Activated T-cell treated with anti-CD3 and anti-CD28 coated beads, Interleukin-2, amount 50 U/mL, for 72 hours (primary cell): ENCODE measurements around the gene SRSF8. TPM values are rescaled to one million over a fixed set of nuclear protein-coding genes. Genes with fewer than 3 reads are reported as not detected.

ENCODE experiments used
- ATAC-seq, 2 donors: fragments of 150-1000 bp; cut with Tn5 transposase; replicated peaks in 1 of 2; 2 replicates each; pipeline ENCODE4 v1.10.0; 2021; ENCODE audit warnings: moderate library complexity in 2 of 2, mild to moderate bottlenecking in 1 of 2
- DNase-seq, 2 donors: peaks; one replicate each; pipeline ENCODE4 v3.0.0; 2021 to 2022; ENCODE audit warnings: mixed read lengths in 1 of 2
- H3K27ac Mint-ChIP-seq: one replicate; pipeline ENCODE4 v1.8.0; 2022; ENCODE audit warnings: mild to moderate bottlenecking, moderate library complexity, mixed read lengths
- H3K27me3 Mint-ChIP-seq: one replicate; pipeline ENCODE4 v1.8.0; 2022; ENCODE audit warnings: low read depth, mixed read lengths
- H3K36me3 Mint-ChIP-seq, 2 donors: one replicate each; pipeline ENCODE4 v1.8.0; 2022; ENCODE audit warnings: mixed read lengths in 2 of 2, mild to moderate bottlenecking in 1 of 2; ENCODE audit not compliant: insufficient read depth in 2 of 2
- H3K4me1 Mint-ChIP-seq: one replicate; pipeline ENCODE4 v1.8.0; 2022; ENCODE audit warnings: low read depth, mixed read lengths
- H3K4me3 Mint-ChIP-seq, 2 donors: one replicate each; pipeline ENCODE4 v1.8.0; 2022; ENCODE audit warnings: mild to moderate bottlenecking in 2 of 2, mixed read lengths in 2 of 2, moderate library complexity in 2 of 2
- H3K9me3 Mint-ChIP-seq, 2 donors: one replicate each; pipeline ENCODE4 v1.8.0; 2022; ENCODE audit warnings: mixed read lengths in 2 of 2
- total RNA-seq, 2 donors: library from RNA; stranded (reverse); gene quantifications; one replicate each; pipeline ENCODE4 v1.2.3, GENCODE V29; 2022

Gene SRSF8
- total RNA-seq, 2 donors from 2014 or later: 37.9 to 43.7 TPM

GRCh38 chr11:95091663-95092180 is 25.0 kb downstream of the SRSF8 start:
- H3K4me3 Mint-ChIP-seq: peak overlapping the region; percentile 91
- H3K27me3 Mint-ChIP-seq: no peaks in the 10 kb centered on the region
- H3K4me1 Mint-ChIP-seq: peaks cover 78% of the 10 kb centered on the region
- no peak overlapping the region for H3K27ac Mint-ChIP-seq
- H3K9me3 Mint-ChIP-seq: no peaks in the 10 kb centered on the region
- peaks cover 0 to 4% of the 10 kb centered on the region in 2 donors for H3K36me3 Mint-ChIP-seq
- DNase-seq: no peak
- no peak for ATAC-seq

GRCh38 chr11:95092549-95093324 is 26.0 kb downstream of the SRSF8 start:
- Mint-ChIP-seq H3K36me3 (peaks cover 0 to 9% of the 10 kb centered on the region in 2 donors), H3K4me1 (peaks cover 87% of the 10 kb centered on the region), H3K4me3 (peak overlapping the region; percentile 59 to 91), H3K27me3 (no peaks in the 10 kb centered on the region), H3K9me3 (no peaks in the 10 kb centered on the region), H3K27ac (peak overlapping the region; percentile 18)
- DNase-seq (peak; percentile 45 to 51), ATAC-seq (peak in 1 of 2 donors; percentile 29)

GRCh38 chr11:95093548-95093947 is 26.8 kb downstream of the SRSF8 start:
- H3K27me3 Mint-ChIP-seq: no peaks in the 10 kb centered on the region
- peak overlapping the region; percentile 18 for H3K27ac Mint-ChIP-seq
- DNase-seq: no peak
- peaks cover 0 to 9% of the 10 kb centered on the region in 2 donors for H3K36me3 Mint-ChIP-seq
- H3K4me1 Mint-ChIP-seq: peaks cover 86% of the 10 kb centered on the region
- peak overlapping the region; percentile 59 to 70 for H3K4me3 Mint-ChIP-seq
- no peaks in the 10 kb centered on the region for H3K9me3 Mint-ChIP-seq
- ATAC-seq: no peak

GRCh38 chr11:95095858-95096587 is 29.3 kb downstream of the SRSF8 start:
- peak overlapping the region; percentile 81 for H3K27ac Mint-ChIP-seq
- H3K9me3 Mint-ChIP-seq: no peaks in the 10 kb centered on the region
- peaks cover 70% of the 10 kb centered on the region for H3K4me1 Mint-ChIP-seq
- H3K4me3 Mint-ChIP-seq: peak overlapping the region; percentile 38 to 61
- DNase-seq (no peak), ATAC-seq (peak; percentile 63)
- H3K27me3 Mint-ChIP-seq: no peaks in the 10 kb centered on the region
- H3K36me3 Mint-ChIP-seq: peaks cover 0 to 5% of the 10 kb centered on the region in 2 donors

- ATAC-seq (no peak), DNase-seq (no peak)
- H3K9me3 Mint-ChIP-seq: no peaks in the 10 kb centered on the region
- H3K27me3 Mint-ChIP-seq: no peaks in the 10 kb centered on the region
- peak overlapping the region; percentile 10 for H3K27ac Mint-ChIP-seq
- H3K4me1 Mint-ChIP-seq: peaks cover 58% of the 10 kb centered on the region
- H3K4me3 Mint-ChIP-seq: no peak overlapping the region
- H3K36me3 Mint-ChIP-seq: peaks cover 0 to 5% of the 10 kb centered on the region in 2 donors
Measured at GRCh38 chr11:95097209-95097608, 30.5 kb downstream of the SRSF8 start.

GRCh38 chr11:95098826-95099225 is 32.1 kb downstream of the SRSF8 start:
- Mint-ChIP-seq H3K36me3 (peaks cover 0 to 5% of the 10 kb centered on the region in 2 donors), H3K4me1 (peaks cover 49% of the 10 kb centered on the region), H3K27me3 (no peaks in the 10 kb centered on the region), H3K27ac (no peak overlapping the region), H3K9me3 (no peaks in the 10 kb centered on the region), H3K4me3 (no peak overlapping the region)
- DNase-seq: no peak
- no peak for ATAC-seq

- H3K4me1 Mint-ChIP-seq: peaks cover 35% of the 10 kb centered on the region
- no peaks in the 10 kb centered on the region for H3K27me3 Mint-ChIP-seq
- H3K9me3 Mint-ChIP-seq: no peaks in the 10 kb centered on the region
- no peak overlapping the region for H3K27ac Mint-ChIP-seq
- H3K4me3 Mint-ChIP-seq: no peak overlapping the region
- no peak for ATAC-seq
- peaks cover 0 to 5% of the 10 kb centered on the region in 2 donors for H3K36me3 Mint-ChIP-seq
- DNase-seq: no peak
Measured at GRCh38 chr11:95100191-95100648, 33.5 kb downstream of the SRSF8 start.

GRCh38 chr11:95100856-95101507 is 34.3 kb downstream of the SRSF8 start:
- peaks cover 27% of the 10 kb centered on the region for H3K4me1 Mint-ChIP-seq
- no peaks in the 10 kb centered on the region for H3K9me3 Mint-ChIP-seq
- DNase-seq (no peak), ATAC-seq (no peak)
- no peaks in the 10 kb centered on the region for H3K27me3 Mint-ChIP-seq
- peaks cover 0 to 5% of the 10 kb centered on the region in 2 donors for H3K36me3 Mint-ChIP-seq
- no peak overlapping the region for H3K4me3 Mint-ChIP-seq
- no peak overlapping the region for H3K27ac Mint-ChIP-seq

- no peak overlapping the region for H3K4me3 Mint-ChIP-seq
- ATAC-seq: no peak
Measured at GRCh38 chr11:95101935-95102334, 35.2 kb downstream of the SRSF8 start.

GRCh38 chr11:95102733-95103132 is 36.0 kb downstream of the SRSF8 start:
- no peak overlapping the region for H3K4me3 Mint-ChIP-seq
- peaks cover 13% of the 10 kb centered on the region for H3K4me1 Mint-ChIP-seq
- no peaks in the 10 kb centered on the region for H3K27me3 Mint-ChIP-seq
- no peak for DNase-seq
- ATAC-seq: no peak
- H3K9me3 Mint-ChIP-seq: no peaks in the 10 kb centered on the region
- no peak overlapping the region for H3K27ac Mint-ChIP-seq
- H3K36me3 Mint-ChIP-seq: no peaks in the 10 kb centered on the region

More at GRCh38 chr11:95101935-95102334, 35.2 kb downstream of the SRSF8 start:
- H3K9me3 Mint-ChIP-seq: no peaks in the 10 kb centered on the region
- no peaks in the 10 kb centered on the region for H3K27me3 Mint-ChIP-seq
- DNase-seq: no peak
- no peak overlapping the region for H3K27ac Mint-ChIP-seq
- H3K4me1 Mint-ChIP-seq: peaks cover 21% of the 10 kb centered on the region
- peaks cover 0 to 5% of the 10 kb centered on the region in 2 donors for H3K36me3 Mint-ChIP-seq

- Mint-ChIP-seq H3K9me3 (no peaks in the 10 kb centered on the region), H3K4me1 (peaks cover 7% of the 10 kb centered on the region), H3K27me3 (no peaks in the 10 kb centered on the region), H3K27ac (no peak overlapping the region), H3K36me3 (no peaks in the 10 kb centered on the region), H3K4me3 (no peak overlapping the region)
- ATAC-seq (no peak), DNase-seq (no peak)
Measured at GRCh38 chr11:95103701-95104100, 37.0 kb downstream of the SRSF8 start.

GRCh38 chr11:95104121-95104830 is 37.6 kb downstream of the SRSF8 start:
- DNase-seq: no peak
- Mint-ChIP-seq H3K9me3 (no peaks in the 10 kb centered on the region), H3K27me3 (no peaks in the 10 kb centered on the region), H3K4me3 (no peak overlapping the region), H3K4me1 (peaks cover 7% of the 10 kb centered on the region), H3K27ac (no peak overlapping the region), H3K36me3 (no peaks in the 10 kb centered on the region)
- ATAC-seq: no peak
